ENCODE results near the gene ARHGAP26. TPM values are rescaled to one million over a fixed set of nuclear protein-coding genes. Genes with fewer than 3 reads are reported as not detected.

ARHGAP26 gene
- total RNA-seq, 1 donor from 2014 or later: 12.7 TPM

- no peaks in the 10 kb centered on the region for H3K9me3 Mint-ChIP-seq
- H3K27me3 Mint-ChIP-seq: no peaks in the 10 kb centered on the region
- intact Hi-C loops (cut with micrococcal nuclease): no loop called here
- no peak overlapping the region for H3K4me3 Mint-ChIP-seq
- DNase-seq: no peak
- H3K4me1 Mint-ChIP-seq: peaks cover 21% of the 10 kb centered on the region
- no peak overlapping the region for H3K27ac Mint-ChIP-seq
- H3K36me3 Mint-ChIP-seq (ENCODE audit: low read depth): peaks cover 30% of the 10 kb centered on the region
Measured at GRCh38 chr5:143046314-143046713, 276.1 kb downstream of the ARHGAP26 start.

GRCh38 chr5:143047091-143047490, 276.9 kb downstream of the ARHGAP26 start:
- H3K36me3 Mint-ChIP-seq (ENCODE audit: low read depth): peaks cover 27% of the 10 kb centered on the region
- H3K4me3 Mint-ChIP-seq: no peak overlapping the region

GRCh38 chr5:143050183-143050582, 280.0 kb downstream of the ARHGAP26 start:
- Mint-ChIP-seq H3K36me3 (ENCODE audit: low read depth) (peaks cover 10% of the 10 kb centered on the region), H3K9me3 (no peaks in the 10 kb centered on the region), H3K4me3 (peak overlapping the region; percentile 39), H3K27ac (peak overlapping the region; percentile 77), H3K27me3 (no peaks in the 10 kb centered on the region), H3K4me1 (peaks cover 50% of the 10 kb centered on the region)
- DNase-seq: no peak
- intact Hi-C loops (cut with micrococcal nuclease): loop anchor here (10.0 kb wide), 1 partner anchor 225 kb away; no protein-coding TSS in a partner anchor

More at GRCh38 chr5:143047091-143047490, 276.9 kb downstream of the ARHGAP26 start:
- H3K27ac Mint-ChIP-seq: no peak overlapping the region
- DNase-seq: no peak
- peaks cover 26% of the 10 kb centered on the region for H3K4me1 Mint-ChIP-seq
- no peaks in the 10 kb centered on the region for H3K27me3 Mint-ChIP-seq
- no peaks in the 10 kb centered on the region for H3K9me3 Mint-ChIP-seq
- intact Hi-C loops (cut with micrococcal nuclease): no loop called here

GRCh38 chr5:143051244-143052058, 281.3 kb downstream of the ARHGAP26 start:
- Mint-ChIP-seq H3K36me3 (ENCODE audit: low read depth) (peaks cover 12% of the 10 kb centered on the region), H3K9me3 (no peaks in the 10 kb centered on the region), H3K27ac (peak overlapping the region; percentile 70), H3K4me3 (no peak overlapping the region), H3K27me3 (no peaks in the 10 kb centered on the region), H3K4me1 (peaks cover 62% of the 10 kb centered on the region)
- intact Hi-C loops (cut with micrococcal nuclease): loop anchor here (10.0 kb wide), 1 partner anchor 227 kb away; no protein-coding TSS in a partner anchor
- no peak for DNase-seq

GRCh38 chr5:143052967-143053682, 282.9 kb downstream of the ARHGAP26 start:
- intact Hi-C loops (cut with micrococcal nuclease): loop anchor here (10.0 kb wide), 1 partner anchor 228 kb away; no protein-coding TSS in a partner anchor
- Mint-ChIP-seq H3K36me3 (ENCODE audit: low read depth) (peaks cover 26% of the 10 kb centered on the region), H3K4me1 (peaks cover 75% of the 10 kb centered on the region), H3K27ac (peak overlapping the region; percentile 70), H3K4me3 (no peak overlapping the region), H3K9me3 (no peaks in the 10 kb centered on the region), H3K27me3 (no peaks in the 10 kb centered on the region)
- no peak for DNase-seq

GRCh38 chr5:143053780-143054179, 283.6 kb downstream of the ARHGAP26 start:
- Mint-ChIP-seq H3K27me3 (no peaks in the 10 kb centered on the region), H3K4me3 (no peak overlapping the region), H3K9me3 (no peaks in the 10 kb centered on the region), H3K36me3 (ENCODE audit: low read depth) (peaks cover 32% of the 10 kb centered on the region), H3K4me1 (peaks cover 78% of the 10 kb centered on the region), H3K27ac (peak overlapping the region; percentile 95)
- intact Hi-C loops (cut with micrococcal nuclease): loop anchor here (1.0 to 10.0 kb wide), 5 partner anchors 14 to 351 kb away; no protein-coding TSS in a partner anchor
- no peak for DNase-seq

GRCh38 chr5:143054480-143054941, 284.3 kb downstream of the ARHGAP26 start:
- Mint-ChIP-seq H3K4me1 (peaks cover 79% of the 10 kb centered on the region), H3K4me3 (peak overlapping the region; percentile 57), H3K36me3 (ENCODE audit: low read depth) (peaks cover 37% of the 10 kb centered on the region), H3K27ac (peak overlapping the region; percentile 95), H3K9me3 (no peaks in the 10 kb centered on the region), H3K27me3 (no peaks in the 10 kb centered on the region)
- intact Hi-C loops (cut with micrococcal nuclease): loop anchor here (1.0 to 10.0 kb wide), 5 partner anchors 15 to 350 kb away; no protein-coding TSS in a partner anchor
- peak; percentile 76 for DNase-seq

- H3K9me3 Mint-ChIP-seq: peaks cover 3% of the 10 kb centered on the region
- peak overlapping the region; percentile 95 for H3K27ac Mint-ChIP-seq
- H3K36me3 Mint-ChIP-seq (ENCODE audit: low read depth): peaks cover 32% of the 10 kb centered on the region
- peak overlapping the region; percentile 41 for H3K4me3 Mint-ChIP-seq
- intact Hi-C loops (cut with micrococcal nuclease): loop anchor here (1.0 to 10.0 kb wide), 8 partner anchors 11 to 297 kb away; no protein-coding TSS in a partner anchor
- DNase-seq: no peak
- peaks cover 69% of the 10 kb centered on the region for H3K4me1 Mint-ChIP-seq
- H3K27me3 Mint-ChIP-seq: no peaks in the 10 kb centered on the region
Measured at GRCh38 chr5:143055596-143056338, 285.6 kb downstream of the ARHGAP26 start.

GRCh38 chr5:143056339-143056704, 286.1 kb downstream of the ARHGAP26 start:
- intact Hi-C loops (cut with micrococcal nuclease): loop anchor here (1.0 to 10.0 kb wide), 4 partner anchors 10 to 296 kb away; no protein-coding TSS in a partner anchor
- H3K4me1 Mint-ChIP-seq: peaks cover 66% of the 10 kb centered on the region
- peaks cover 32% of the 10 kb centered on the region for H3K36me3 Mint-ChIP-seq (ENCODE audit: low read depth)

GRCh38 chr5:143056792-143057579, 286.8 kb downstream of the ARHGAP26 start:
- peaks cover 35% of the 10 kb centered on the region for H3K36me3 Mint-ChIP-seq (ENCODE audit: low read depth)
- H3K4me3 Mint-ChIP-seq: peak overlapping the region; percentile 41
- DNase-seq: no peak
- peaks cover 62% of the 10 kb centered on the region for H3K4me1 Mint-ChIP-seq
- peaks cover 8% of the 10 kb centered on the region for H3K9me3 Mint-ChIP-seq
- peak overlapping the region; percentile 95 for H3K27ac Mint-ChIP-seq
- no peaks in the 10 kb centered on the region for H3K27me3 Mint-ChIP-seq
- intact Hi-C loops (cut with micrococcal nuclease): loop anchor here (1.0 to 10.0 kb wide), 4 partner anchors 9 to 295 kb away; no protein-coding TSS in a partner anchor

More at GRCh38 chr5:143056339-143056704, 286.1 kb downstream of the ARHGAP26 start:
- Mint-ChIP-seq H3K9me3 (peaks cover 4% of the 10 kb centered on the region), H3K27ac (peak overlapping the region; percentile 95), H3K27me3 (no peaks in the 10 kb centered on the region), H3K4me3 (peak overlapping the region; percentile 41)
- no peak for DNase-seq

- intact Hi-C loops (cut with micrococcal nuclease): loop anchor here (5.0 to 10.0 kb wide), 2 partner anchors 233 to 295 kb away; no protein-coding TSS in a partner anchor
- Mint-ChIP-seq H3K27me3 (no peaks in the 10 kb centered on the region), H3K4me1 (peaks cover 62% of the 10 kb centered on the region), H3K27ac (peak overlapping the region; percentile 95), H3K4me3 (no peak overlapping the region), H3K9me3 (peaks cover 12% of the 10 kb centered on the region), H3K36me3 (ENCODE audit: low read depth) (peaks cover 37% of the 10 kb centered on the region)
- DNase-seq: no peak
Measured at GRCh38 chr5:143057580-143057999, 287.4 kb downstream of the ARHGAP26 start.

GRCh38 chr5:143059355-143059754, 289.2 kb downstream of the ARHGAP26 start:
- Mint-ChIP-seq H3K36me3 (ENCODE audit: low read depth) (peaks cover 38% of the 10 kb centered on the region), H3K27me3 (no peaks in the 10 kb centered on the region)
- intact Hi-C loops (cut with micrococcal nuclease): loop anchor here (5.0 to 10.0 kb wide), 2 partner anchors 235 to 293 kb away; no protein-coding TSS in a partner anchor

More at GRCh38 chr5:143059355-143059754, 289.2 kb downstream of the ARHGAP26 start:
- Mint-ChIP-seq H3K27ac (peak overlapping the region; percentile 2), H3K9me3 (peaks cover 12% of the 10 kb centered on the region), H3K4me3 (no peak overlapping the region), H3K4me1 (peaks cover 48% of the 10 kb centered on the region)
- no peak for DNase-seq

Data from activated CD4-positive, alpha-beta T cell treated with anti-CD3 and anti-CD28 coated beads, Interleukin-2, amount 10 ng/mL, durations not matched to agents 24 days and 14 days (primary cell).